Activated T-cell treated with anti-CD3 and anti-CD28 coated beads, Interleukin-2, amount 50 U/mL, for 24 hours (primary cell): Measurements from ENCODE around the gene TAF12.
"Not testable (repeated sequence)": the region's sequence is repeated elsewhere in the genome, so short reads cannot be mapped to it uniquely, and the experiment has no call there.

Experiments
- DNase-seq: peaks from one replicate; pipeline ENCODE4 v3.0.0-alpha.2; 2020
- H3K27ac Mint-ChIP-seq: 2 replicates; pipeline ENCODE4 v1.8.0; 2020; ENCODE audit warnings: mild to moderate bottlenecking, mixed read lengths
- H3K27me3 Mint-ChIP-seq: 2 replicates; pipeline ENCODE4 v1.8.0; 2020; ENCODE audit warnings: mixed read lengths
- H3K36me3 Mint-ChIP-seq: 2 replicates; pipeline ENCODE4 v1.8.0; 2020; ENCODE audit warnings: low read depth, mixed read lengths
- H3K4me1 Mint-ChIP-seq: 2 replicates; pipeline ENCODE4 v1.8.0; 2020; ENCODE audit warnings: low read depth, mixed read lengths
- H3K4me3 Mint-ChIP-seq: 2 replicates; pipeline ENCODE4 v1.8.0; 2020; ENCODE audit warnings: mild to moderate bottlenecking, moderate library complexity, mixed read lengths
- H3K9me3 Mint-ChIP-seq: 2 replicates; pipeline ENCODE4 v1.8.0; 2020; ENCODE audit warnings: mixed read lengths

Gene TAF12

GRCh38 chr1:28604962-28605361 lies 37.9 kb downstream of the TAF12 start:
- no peak for DNase-seq
- no peaks in the 10 kb centered on the region for H3K9me3 Mint-ChIP-seq
- no peaks in the 10 kb centered on the region for H3K27me3 Mint-ChIP-seq
- no peak overlapping the region for H3K27ac Mint-ChIP-seq
- H3K36me3 Mint-ChIP-seq, result peaks cover 79% of the 10 kb centered on the region
- no peak overlapping the region for H3K4me3 Mint-ChIP-seq
- H3K4me1 Mint-ChIP-seq, result peaks cover 11% of the 10 kb centered on the region

- H3K9me3 Mint-ChIP-seq, result no peaks in the 10 kb centered on the region
- peaks cover 77% of the 10 kb centered on the region for H3K36me3 Mint-ChIP-seq
- no peak for DNase-seq
- no peak overlapping the region for H3K4me3 Mint-ChIP-seq
- H3K27me3 Mint-ChIP-seq, result no peaks in the 10 kb centered on the region
- H3K4me1 Mint-ChIP-seq, result peaks cover 11% of the 10 kb centered on the region
- H3K27ac Mint-ChIP-seq, result no peak overlapping the region
Observed at GRCh38 chr1:28604411-28604810, 38.5 kb downstream of the TAF12 start.

GRCh38 chr1:28602536-28603439 lies 40.1 kb downstream of the TAF12 start:
- Mint-ChIP-seq H3K36me3 (peaks cover 72% of the 10 kb centered on the region), H3K4me1 (peaks cover 13% of the 10 kb centered on the region), H3K9me3 (no peaks in the 10 kb centered on the region), H3K27ac (no peak overlapping the region), H3K27me3 (no peaks in the 10 kb centered on the region), H3K4me3 (no peak overlapping the region)
- peak; percentile 32 for DNase-seq

GRCh38 chr1:28601696-28602095 lies 41.2 kb downstream of the TAF12 start:
- H3K36me3 Mint-ChIP-seq, result peaks cover 62% of the 10 kb centered on the region
- no peak overlapping the region for H3K4me3 Mint-ChIP-seq
- H3K4me1 Mint-ChIP-seq, result peaks cover 13% of the 10 kb centered on the region
- no peaks in the 10 kb centered on the region for H3K9me3 Mint-ChIP-seq
- DNase-seq, result no peak
- H3K27me3 Mint-ChIP-seq, result no peaks in the 10 kb centered on the region
- H3K27ac Mint-ChIP-seq, result peak overlapping the region; percentile 81

- DNase-seq, H3K4me1 Mint-ChIP-seq, H3K27ac Mint-ChIP-seq, H3K4me3 Mint-ChIP-seq, H3K9me3 Mint-ChIP-seq: not testable (repeated sequence)
- Mint-ChIP-seq H3K36me3 (peaks cover 18% of the 10 kb centered on the region), H3K27me3 (peaks cover 17% of the 10 kb centered on the region)
Observed at GRCh38 chr1:28596276-28596675, 46.6 kb downstream of the TAF12 start.

GRCh38 chr1:28595412-28596191 lies 47.3 kb downstream of the TAF12 start:
- Mint-ChIP-seq H3K9me3 (no peaks in the 10 kb centered on the region), H3K36me3 (peaks cover 15% of the 10 kb centered on the region), H3K4me1 (peaks cover 7% of the 10 kb centered on the region), H3K4me3 (no peak overlapping the region), H3K27ac (no peak overlapping the region), H3K27me3 (peaks cover 17% of the 10 kb centered on the region)
- no peak for DNase-seq

GRCh38 chr1:28594686-28595411 lies 48.0 kb downstream of the TAF12 start:
- not testable (repeated sequence) for H3K9me3 Mint-ChIP-seq, H3K4me3 Mint-ChIP-seq

GRCh38 chr1:28593988-28594356 lies 48.9 kb downstream of the TAF12 start:
- H3K36me3 Mint-ChIP-seq, DNase-seq, H3K27ac Mint-ChIP-seq, H3K9me3 Mint-ChIP-seq, H3K4me3 Mint-ChIP-seq, H3K4me1 Mint-ChIP-seq: not testable (repeated sequence)
- peaks cover 17% of the 10 kb centered on the region for H3K27me3 Mint-ChIP-seq

More at GRCh38 chr1:28594686-28595411, 48.0 kb downstream of the TAF12 start:
- peaks cover 17% of the 10 kb centered on the region for H3K27me3 Mint-ChIP-seq
- H3K27ac Mint-ChIP-seq, H3K36me3 Mint-ChIP-seq, DNase-seq, H3K4me1 Mint-ChIP-seq: not testable (repeated sequence)

- peaks cover 17% of the 10 kb centered on the region for H3K27me3 Mint-ChIP-seq
- no peaks in the 10 kb centered on the region for H3K9me3 Mint-ChIP-seq
- H3K4me1 Mint-ChIP-seq, result peaks cover 6% of the 10 kb centered on the region
- H3K4me3 Mint-ChIP-seq, result peak overlapping the region; percentile 73
- H3K36me3 Mint-ChIP-seq, result peaks cover 7% of the 10 kb centered on the region
- DNase-seq, result peak; percentile 47
- H3K27ac Mint-ChIP-seq, result no peak overlapping the region
Observed at GRCh38 chr1:28592321-28593071, 50.4 kb downstream of the TAF12 start.

- Mint-ChIP-seq H3K27me3 (peaks cover 17% of the 10 kb centered on the region), H3K4me1 (peaks cover 6% of the 10 kb centered on the region), H3K4me3 (peak within 1 kb of the TSS; percentile 73), H3K36me3 (peaks cover 7% of the 10 kb centered on the region), H3K27ac (no peak within 1 kb of the TSS), H3K9me3 (no peaks in the 10 kb centered on the region)
- no peak for DNase-seq
Observed at GRCh38 chr1:28591708-28592320, 51.1 kb downstream of the TAF12 start, which contains the start of gene RAB42. RAB42 (plus strand) TSS chr1:28592265; CDS start chr1:28592512, 247 bp downstream.

- not testable (repeated sequence) for H3K4me1 Mint-ChIP-seq, H3K27me3 Mint-ChIP-seq, H3K36me3 Mint-ChIP-seq, H3K4me3 Mint-ChIP-seq, DNase-seq, H3K9me3 Mint-ChIP-seq, H3K27ac Mint-ChIP-seq
Observed at GRCh38 chr1:28586585-28587391, 56.1 kb downstream of the TAF12 start.

- H3K27me3 Mint-ChIP-seq, result no peaks in the 10 kb centered on the region
- peak overlapping the region; percentile 98 for H3K27ac Mint-ChIP-seq
- peaks cover 54% of the 10 kb centered on the region for H3K36me3 Mint-ChIP-seq
- DNase-seq, result no peak
- peaks cover 36% of the 10 kb centered on the region for H3K4me1 Mint-ChIP-seq
- peak overlapping the region; percentile 95 for H3K4me3 Mint-ChIP-seq
- H3K9me3 Mint-ChIP-seq, result no peaks in the 10 kb centered on the region
Observed at GRCh38 chr1:28582248-28582615, 60.6 kb downstream of the TAF12 start.
